Neural cell (in vitro differentiated cells): Measurements from ENCODE around the gene UBAP1L. TPM values are rescaled to one million over a fixed set of nuclear protein-coding genes. Genes with fewer than 3 reads are reported as not detected.

ENCODE experiments used
- H2AFZ ChIP-seq: fragments of 200-600, 300-800 bp; sonication (generic), shearing (Covaris generic); 2 replicates; pipeline ENCODE4 v1.6.0; 2014; ENCODE audit warnings: low read depth, mild to moderate bottlenecking, antibody characterized with exemption, low read length, moderate library complexity
- H3F3A ChIP-seq: fragments of 200-600 bp; shearing (Covaris generic); 2 replicates; pipeline ENCODE4 v1.6.1; 2016; ENCODE audit warnings: mild to moderate bottlenecking, moderate library complexity, mixed read lengths, antibody characterized with exemption, low read length; ENCODE audit not compliant: insufficient read depth, poor library complexity, severe bottlenecking
- H3K27ac ChIP-seq: fragments of 200-600, 300-800 bp; sonication (generic), shearing (Covaris generic); 2 replicates; pipeline ENCODE4 v1.5.1; 2014; ENCODE audit warnings: mild to moderate bottlenecking, low read length, moderate library complexity
- H3K27me3 ChIP-seq: fragments of 300-800, 200-600 bp; sonication (generic), shearing (Covaris generic); 2 replicates; pipeline ENCODE4 v1.6.0; 2014; ENCODE audit warnings: mild to moderate bottlenecking, low read depth, low read length, moderate library complexity; ENCODE audit not compliant: insufficient read depth
- H3K36me3 ChIP-seq: fragments of 300-800, 200-600 bp; sonication (generic), shearing (Covaris generic); 2 replicates; pipeline ENCODE4 v1.5.1; 2014; ENCODE audit warnings: mild to moderate bottlenecking, antibody characterized with exemption, low read length, moderate library complexity; ENCODE audit not compliant: insufficient read depth
- H3K4me2 ChIP-seq: fragments of 300-800, 200-600 bp; sonication (generic), shearing (Covaris generic); 2 replicates; pipeline ENCODE4 v1.6.0; 2014; ENCODE audit warnings: mild to moderate bottlenecking, low read length
- H3K4me3 ChIP-seq: fragments of 300-800, 200-600 bp; sonication (generic), shearing (Covaris generic); 2 replicates; pipeline ENCODE4 v1.5.1; 2014; ENCODE audit warnings: mild to moderate bottlenecking, low read length, moderate library complexity
- H3K79me2 ChIP-seq: fragments of 200-600 bp; shearing (Covaris generic); replicated peaks from 2 replicates; pipeline ENCODE4 v1.6.0; 2014; ENCODE audit warnings: mild to moderate bottlenecking, low read length, moderate library complexity; ENCODE audit not compliant: insufficient read depth
- H3K9ac ChIP-seq: fragments of 300-800, 200-600 bp; sonication (generic), shearing (Covaris generic); 2 replicates; pipeline ENCODE4 v1.6.1; 2016; ENCODE audit warnings: mild to moderate bottlenecking, low read length, mixed read lengths
- H3K9me2 ChIP-seq: fragments of 200-600 bp; shearing (Covaris generic); 2 replicates; pipeline ENCODE4 v1.6.1; 2016; ENCODE audit warnings: mild to moderate bottlenecking, low read length, mixed read lengths; ENCODE audit not compliant: insufficient read depth
- H3K9me3 ChIP-seq: fragments of 200-600, 300-800 bp; sonication (generic), shearing (Covaris generic); 2 replicates; pipeline ENCODE4 v1.6.1; 2016; ENCODE audit warnings: mild to moderate bottlenecking, mixed run types, low read length, moderate library complexity, mixed read lengths
- H4K20me1 ChIP-seq: fragments of 200-600 bp; shearing (Covaris generic); 2 replicates; pipeline ENCODE4 v1.6.1; 2016; ENCODE audit warnings: mild to moderate bottlenecking, mixed run types; ENCODE audit not compliant: insufficient read depth
- CTCF ChIP-seq: fragments of 450-650 bp; IDR thresholded peaks from 2 replicates; pipeline ENCODE4 v1.5.1; 2014; ENCODE audit warnings: antibody characterized with exemption, mild to moderate bottlenecking, moderate library complexity; ENCODE audit not compliant: poor library complexity, severe bottlenecking
- EP300 ChIP-seq: fragments of 450-650 bp; conservative IDR thresholded peaks from 2 replicates; pipeline ENCODE4 v1.6.1; 2014; ENCODE audit warnings: antibody characterized with exemption, mild to moderate bottlenecking, moderate library complexity; ENCODE audit not compliant: poor library complexity, severe bottlenecking
- EZH2 ChIP-seq: fragments of 200-600, 300-800 bp; shearing (Covaris generic), sonication (generic); IDR thresholded peaks from 2 replicates; pipeline ENCODE4 v1.6.1; 2014; ENCODE audit warnings: antibody characterized with exemption, low read length, borderline replicate concordance, mild to moderate bottlenecking; ENCODE audit not compliant: insufficient read depth, poor library complexity, severe bottlenecking
- MXI1 ChIP-seq: fragments of 450-650 bp; conservative IDR thresholded peaks from 2 replicates; pipeline ENCODE4 v1.6.1; 2014; ENCODE audit warnings: antibody characterized with exemption, mild to moderate bottlenecking; ENCODE audit not compliant: poor library complexity, severe bottlenecking
- POLR2AphosphoS5 ChIP-seq: IDR thresholded peaks from 2 replicates; pipeline ENCODE4 v1.6.1; 2012
- RAD21 ChIP-seq: fragments of 450-650 bp; conservative IDR thresholded peaks from 2 replicates; pipeline ENCODE4 v1.6.1; 2014; ENCODE audit warnings: antibody characterized with exemption, mild to moderate bottlenecking, moderate library complexity
- REST ChIP-seq: IDR thresholded peaks from 2 replicates; pipeline ENCODE4 v1.6.1; 2012; ENCODE audit warnings: borderline replicate concordance
- SMC3 ChIP-seq: fragments of 450-650 bp; conservative IDR thresholded peaks from 2 replicates; pipeline ENCODE4 v1.6.1; 2014; ENCODE audit warnings: antibody characterized with exemption, mild to moderate bottlenecking, moderate library complexity; ENCODE audit not compliant: poor library complexity
- TAF1 ChIP-seq: IDR thresholded peaks from 2 replicates; pipeline ENCODE4 v1.6.1; 2012; ENCODE audit warnings: low read depth
- polyA plus RNA-seq: library from polyadenylated mRNA; depleted of rRNA; stranded (reverse); fragments of >200 nt; gene quantifications from 2 replicates; pipeline ENCODE4 v1.2.3, GENCODE V29; 2014

UBAP1L gene
- polyA plus RNA-seq, 1 donor from 2014 or later: 10.3 TPM

GRCh38 chr15:65092911-65093792 lies 21.8 kb downstream of the UBAP1L start:
- no peaks in the 10 kb centered on the region for H3K27me3 ChIP-seq
- no peaks in the 10 kb centered on the region for H4K20me1 ChIP-seq
- no peak overlapping the region for H3K4me3 ChIP-seq
- H3K36me3 ChIP-seq: no peaks in the 10 kb centered on the region
- H3K79me2 ChIP-seq: no peaks in the 10 kb centered on the region
- no peaks in the 10 kb centered on the region for H3F3A ChIP-seq
- H2AFZ ChIP-seq: no peak overlapping the region
- H3K9me2 ChIP-seq: no peaks in the 10 kb centered on the region
- no peak overlapping the region for H3K27ac ChIP-seq
- H3K9me3 ChIP-seq: no peaks in the 10 kb centered on the region
- TF ChIP-seq EP300 (no peak), TAF1 (no peak), POLR2AphosphoS5 (no peak), MXI1 (no peak), REST (no peak), EZH2 (no peak), RAD21 (no peak)
- H3K4me2 ChIP-seq: no peak overlapping the region
- no peak overlapping the region for H3K9ac ChIP-seq

GRCh38 chr15:65091946-65092770 lies 22.8 kb downstream of the UBAP1L start:
- H3K36me3 ChIP-seq: no peaks in the 10 kb centered on the region
- H3K4me3 ChIP-seq: no peak overlapping the region
- H3K9me3 ChIP-seq: no peaks in the 10 kb centered on the region
- no peaks in the 10 kb centered on the region for H3K79me2 ChIP-seq
- no peak overlapping the region for H3K4me2 ChIP-seq
- TF ChIP-seq CTCF: no peak
- no peak for TF ChIP-seq REST
- no peak for TF ChIP-seq SMC3
- no peak for TF ChIP-seq POLR2AphosphoS5
- TF ChIP-seq RAD21: no peak
- no peaks in the 10 kb centered on the region for H3K9me2 ChIP-seq
- no peak overlapping the region for H3K27ac ChIP-seq
- H4K20me1 ChIP-seq: no peaks in the 10 kb centered on the region
- no peak overlapping the region for H2AFZ ChIP-seq
- no peak overlapping the region for H3K9ac ChIP-seq
- no peaks in the 10 kb centered on the region for H3K27me3 ChIP-seq
- no peaks in the 10 kb centered on the region for H3F3A ChIP-seq
